ENCODE measurements around the gene STARD9.
A peak's percentile ranks its signal among the peaks of the same experiment; 100 is the strongest.
"Not testable (repeated sequence)": the region's sequence is repeated elsewhere in the genome, so short reads cannot be mapped to it uniquely, and the experiment has no call there.

Gene STARD9

DNA sequence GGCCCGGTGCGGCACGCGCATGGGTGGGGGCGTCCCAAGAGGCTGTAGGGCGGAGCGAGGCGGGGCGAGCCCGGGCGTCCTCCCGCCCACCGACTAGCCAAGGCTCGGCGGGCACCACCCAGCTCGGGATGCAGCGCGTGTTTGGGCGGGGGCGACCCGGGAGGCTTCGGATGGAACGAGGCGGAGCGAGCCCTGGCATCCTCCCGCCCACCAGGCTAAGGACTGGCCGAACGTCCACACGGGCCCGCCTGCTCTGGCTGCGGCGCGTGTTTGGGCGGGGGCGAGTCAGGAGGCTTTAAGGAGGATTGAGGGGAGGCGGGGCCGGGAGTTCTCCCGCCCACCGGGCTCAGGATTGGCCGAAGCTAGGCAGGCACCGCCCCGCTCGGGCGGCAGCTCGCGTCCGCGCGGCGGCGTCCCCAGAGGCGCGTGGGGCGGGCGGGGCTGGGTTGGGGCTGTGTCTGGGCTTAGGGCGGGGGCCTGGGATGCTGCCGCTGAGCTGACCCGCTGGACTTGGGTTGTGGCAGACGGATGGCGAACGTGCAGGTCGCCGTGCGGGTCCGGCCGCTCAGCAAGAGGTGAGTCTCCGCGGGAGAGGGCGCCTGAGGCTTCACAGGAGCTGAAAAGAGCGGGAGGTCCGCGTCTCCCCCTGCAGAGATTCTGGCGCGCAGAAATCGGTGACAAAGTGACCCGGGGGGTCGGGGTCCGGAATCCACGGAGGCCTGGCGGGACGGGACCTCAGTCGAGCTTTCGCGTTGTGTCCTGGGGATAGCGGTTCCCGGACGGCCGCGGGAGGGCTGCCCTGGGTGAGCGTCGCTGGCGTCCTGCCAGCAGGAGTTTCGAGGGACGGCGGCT, at the start of gene STARD9:
Gene STARD9, plus strand, starts transcription at position 419 of the 852 bp plus-strand sequence. Its CDS starts 110 bp downstream, at position 529.
- DNase-seq: peak; percentile 93 to 94

DNA sequence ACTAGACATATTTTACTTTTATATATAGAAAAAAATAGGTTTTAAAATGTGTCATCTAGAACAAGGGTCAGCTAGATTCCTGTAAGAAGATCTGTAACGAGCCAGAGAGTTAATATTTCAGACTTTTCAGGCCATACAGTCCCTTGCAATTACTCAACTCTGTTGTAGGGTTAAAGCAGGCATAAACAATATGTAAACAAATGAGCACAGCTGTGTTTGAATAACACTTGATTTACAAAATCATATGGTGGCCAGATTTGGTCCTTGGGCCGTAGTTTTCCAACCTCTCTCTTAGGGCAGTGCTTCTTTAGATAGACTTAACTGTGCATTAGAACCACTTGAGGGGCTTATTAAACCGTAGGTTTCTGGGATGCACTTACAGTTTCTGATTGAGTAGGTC, 46.4 kb upstream of the STARD9 start:
- no peak for DNase-seq

DNA sequence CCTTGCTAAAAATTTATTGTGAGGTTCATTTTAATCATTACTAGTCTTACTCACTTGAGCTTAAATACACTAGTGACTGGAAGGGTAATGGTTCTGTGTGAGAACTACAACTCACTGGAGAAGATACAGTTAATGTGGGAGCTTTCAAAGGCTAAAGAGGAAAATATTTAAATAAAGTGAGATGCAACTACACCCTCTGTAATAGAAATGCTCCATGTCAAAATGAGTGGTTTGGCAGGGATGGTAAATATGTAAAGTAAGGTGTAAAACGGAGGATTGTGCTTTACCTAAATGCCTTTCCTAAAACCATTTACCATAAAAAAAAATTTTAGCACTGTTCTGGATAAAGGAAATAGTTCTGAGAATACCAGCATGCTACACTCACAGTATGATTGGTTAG, 42.2 kb upstream of the STARD9 start:
- no peak for DNase-seq

DNA sequence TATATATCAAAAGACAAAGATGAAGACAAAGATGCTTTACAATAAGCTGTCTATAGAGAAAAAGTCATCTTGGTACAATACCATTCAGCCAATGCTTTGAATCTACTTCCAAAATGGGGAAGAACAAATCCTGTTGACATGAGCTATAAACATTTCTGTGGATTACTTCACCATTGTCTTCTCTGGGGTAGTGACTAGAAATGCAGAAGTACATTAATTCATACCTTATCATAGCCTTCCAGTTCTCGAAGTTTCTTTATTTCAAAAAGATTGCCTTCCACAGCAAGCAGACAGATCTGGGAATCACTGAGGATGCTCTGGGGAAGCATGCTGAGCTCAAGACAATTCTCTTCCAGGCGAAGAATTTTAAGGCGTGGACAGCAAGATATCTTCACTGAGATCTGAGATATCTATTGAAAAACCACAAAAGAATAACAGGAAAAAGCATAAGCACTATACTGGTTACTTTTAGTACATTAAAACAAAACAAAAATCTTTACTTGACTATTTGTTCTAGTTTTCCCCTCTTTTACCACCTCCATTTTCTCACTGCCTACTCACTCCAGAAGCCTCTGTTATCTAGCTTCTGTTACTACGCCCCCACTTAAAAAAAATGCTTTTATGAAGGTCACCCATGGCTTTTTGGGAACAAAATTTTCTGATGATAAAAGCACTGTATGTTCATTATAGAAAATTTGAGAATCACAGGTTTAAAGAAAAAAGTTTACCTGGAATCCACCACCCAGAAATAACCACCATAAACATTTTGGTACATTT, 30.4 kb upstream of the STARD9 start:
- DNase-seq: no peak

DNA sequence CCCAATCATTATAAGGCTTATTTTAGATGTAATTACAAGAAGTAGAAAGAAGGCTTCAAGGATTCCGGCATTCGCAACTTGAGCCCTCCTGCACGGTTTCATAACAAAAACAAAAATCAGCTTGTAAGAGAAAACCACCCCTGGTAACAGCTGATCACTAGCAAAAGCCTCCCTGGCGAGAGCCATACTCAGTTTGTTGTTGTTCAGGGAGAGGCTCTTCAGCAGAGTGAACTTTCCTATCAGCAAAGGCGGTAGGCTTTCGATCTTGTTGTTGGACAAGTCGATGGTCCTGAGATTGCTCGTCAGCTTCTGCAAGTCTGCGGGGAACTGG, 27.5 kb upstream of the STARD9 start:
- no peak for DNase-seq

DNA sequence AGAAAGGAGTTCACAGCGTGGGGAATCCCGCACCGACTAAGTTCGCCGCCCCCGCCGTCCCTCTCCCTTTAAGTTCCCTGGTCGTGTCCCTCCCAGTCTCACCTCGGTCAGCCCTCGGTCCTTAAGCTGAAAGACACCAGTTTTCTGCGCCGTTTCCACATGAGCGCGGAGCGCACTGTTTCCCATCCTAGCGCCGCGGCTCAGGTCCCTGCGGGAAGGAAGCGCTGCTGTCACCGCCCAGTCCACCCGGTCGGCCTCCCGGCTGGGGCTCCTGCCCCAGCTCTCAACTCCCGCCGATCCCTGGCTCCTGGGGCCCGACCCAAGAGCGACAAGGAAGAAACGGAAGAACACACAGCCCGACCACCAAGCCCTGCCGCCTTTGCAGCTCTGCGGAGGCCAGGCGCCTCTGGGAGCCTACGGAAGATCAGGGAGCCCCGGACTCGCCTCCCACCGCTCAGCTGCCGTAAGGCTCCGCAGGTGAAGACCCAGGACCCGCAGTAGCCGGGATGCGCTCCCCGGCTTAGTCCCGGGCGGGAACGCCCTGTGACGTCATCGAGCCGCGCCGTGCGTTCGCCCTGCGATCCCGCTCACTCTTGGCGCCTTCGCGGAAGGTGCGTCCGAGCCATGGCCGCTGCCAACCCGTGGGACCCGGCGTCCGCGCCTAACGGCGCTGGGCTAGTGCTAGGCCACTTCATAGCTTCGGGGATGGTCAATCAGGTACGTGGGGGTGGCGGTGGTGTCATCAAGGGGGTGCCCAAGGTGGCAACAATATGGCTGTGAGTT, 27.0 kb upstream of the STARD9 start, which contains the start of the genes HAUS2 and LRRC57:
Gene HAUS2, plus strand, starts transcription at position 590 of the 783 bp plus-strand sequence. Its CDS starts 35 bp downstream, at position 625.
Gene LRRC57, minus strand, starts transcription at position 545 of the 783 bp plus-strand sequence. Its CDS starts 359 bp downstream, at position 186.
- DNase-seq: peak; percentile 83 to 86

DNA sequence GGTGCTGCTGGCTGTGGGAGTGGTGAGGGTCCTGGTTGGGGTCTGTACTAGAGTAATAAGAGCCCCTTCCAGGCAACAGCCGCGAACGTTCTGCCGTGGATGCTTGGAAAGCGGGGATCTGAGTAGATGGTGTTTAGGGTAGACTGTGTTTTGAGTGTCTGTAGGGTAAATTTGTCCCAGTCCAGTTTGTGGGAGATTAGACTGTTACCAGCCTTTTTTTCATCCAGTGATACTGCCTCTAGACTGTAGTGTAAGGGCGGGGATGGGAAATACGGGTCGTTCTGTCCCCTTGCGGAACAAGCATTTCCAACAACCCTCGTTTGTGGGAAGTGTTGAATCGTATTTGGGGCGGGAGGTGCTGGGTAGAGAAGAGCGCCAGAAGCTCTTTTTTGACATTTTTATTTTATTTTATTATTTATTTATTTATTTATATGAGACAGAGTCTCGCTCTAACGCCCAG, 26.3 kb upstream of the STARD9 start:
- DNase-seq: no peak

DNA sequence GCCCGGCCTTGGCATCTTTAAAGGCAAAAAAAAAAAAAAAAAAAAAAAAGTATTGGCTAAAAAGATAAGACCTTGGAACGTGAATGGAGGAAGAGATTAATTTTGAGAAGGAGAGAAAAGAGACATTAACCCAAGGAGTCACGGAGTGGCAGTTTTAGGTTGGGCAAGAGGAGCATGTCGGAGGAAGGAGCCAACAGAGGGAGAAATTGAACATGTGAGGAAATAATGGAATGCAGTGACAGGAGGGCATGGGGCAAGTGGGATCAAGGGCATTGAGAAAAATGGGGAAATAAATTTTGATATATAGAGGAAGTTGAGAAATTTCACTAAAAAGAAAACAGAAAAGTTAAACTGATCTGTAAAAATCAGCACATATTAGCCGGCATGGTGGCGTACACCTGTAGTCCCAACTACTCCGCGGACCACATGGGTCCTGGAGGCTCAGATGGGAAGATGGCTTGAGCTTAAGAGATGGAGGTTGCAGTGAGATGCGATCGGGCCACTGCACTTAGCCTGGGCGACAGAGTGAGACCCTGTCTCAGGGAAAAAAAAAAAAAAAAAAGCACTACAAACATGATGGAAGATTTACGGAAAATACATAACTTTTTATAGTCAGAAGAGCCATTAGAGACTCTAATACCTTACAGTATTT, 25.5 kb upstream of the STARD9 start:
- no peak for DNase-seq

DNA sequence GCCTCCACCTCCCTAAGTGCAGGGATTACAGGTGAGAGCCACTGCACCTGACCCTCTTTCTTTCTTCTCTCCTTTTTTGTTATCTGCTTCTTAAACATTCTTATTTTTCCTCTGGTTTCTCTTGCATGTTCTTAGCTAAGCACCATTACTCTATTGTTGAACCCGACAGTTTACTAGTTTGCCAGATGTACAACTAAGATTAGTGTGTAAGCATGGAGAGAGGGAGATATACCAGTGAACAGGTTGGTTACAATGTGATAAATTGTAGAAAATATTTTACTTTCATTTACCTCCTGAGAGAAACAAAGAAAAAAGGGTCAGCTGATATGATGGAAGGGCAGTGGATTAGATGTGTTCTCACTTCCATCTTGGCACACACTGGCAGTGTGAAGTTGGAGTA, 21.9 kb upstream of the STARD9 start:
- DNase-seq: no peak

DNA sequence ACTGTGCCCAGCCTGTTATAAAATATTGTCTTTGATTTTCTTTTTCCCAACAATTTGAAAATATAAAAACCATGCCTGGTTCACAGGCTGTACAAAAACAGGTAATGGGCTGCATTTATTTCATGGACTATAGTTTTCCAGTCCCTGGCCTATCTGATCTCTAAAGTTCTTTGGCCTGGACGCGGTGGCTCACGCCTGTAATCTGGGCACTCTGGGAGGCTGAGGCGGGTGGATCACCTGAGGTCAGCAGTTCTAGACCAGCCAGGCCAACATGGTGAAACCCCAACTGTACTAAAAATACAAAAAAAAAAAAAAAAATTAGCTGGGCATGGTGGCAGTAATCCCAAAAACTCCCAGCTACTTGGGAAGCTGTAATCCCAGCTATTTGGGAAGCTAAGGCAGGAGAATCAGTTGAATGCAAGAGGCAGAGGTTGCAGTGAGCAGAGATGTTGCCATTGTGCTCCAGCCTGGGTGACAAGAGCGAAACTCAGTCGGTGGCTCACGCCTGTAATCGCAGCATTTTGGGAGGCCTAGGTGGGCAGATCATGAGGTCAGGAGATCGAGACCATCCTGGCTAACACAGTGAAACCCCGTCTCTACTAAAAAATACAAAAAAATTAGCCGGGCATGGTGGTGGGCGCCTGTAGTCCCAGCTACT, 18.7 kb upstream of the STARD9 start:
- DNase-seq: not testable (repeated sequence)

DNA sequence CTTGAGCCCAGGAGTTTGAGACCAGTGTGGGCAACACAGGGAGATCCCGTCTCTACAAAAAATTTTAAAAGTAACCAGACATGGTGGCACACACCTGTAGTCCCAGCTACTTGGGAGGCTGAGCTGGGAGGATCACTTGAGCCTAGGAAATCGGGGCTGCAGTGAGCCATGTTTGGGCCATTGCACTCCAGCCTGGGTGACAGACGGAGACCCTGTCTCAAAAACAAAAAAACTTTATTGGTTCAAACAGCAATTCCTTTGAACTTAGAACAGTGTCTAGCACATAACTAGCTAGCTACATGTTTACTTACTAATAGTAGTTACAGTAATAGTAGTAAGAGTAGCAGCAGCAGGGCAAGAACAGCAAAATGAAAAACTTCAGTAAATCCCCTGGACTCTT, 16.7 kb upstream of the STARD9 start:
- no peak for DNase-seq

DNA sequence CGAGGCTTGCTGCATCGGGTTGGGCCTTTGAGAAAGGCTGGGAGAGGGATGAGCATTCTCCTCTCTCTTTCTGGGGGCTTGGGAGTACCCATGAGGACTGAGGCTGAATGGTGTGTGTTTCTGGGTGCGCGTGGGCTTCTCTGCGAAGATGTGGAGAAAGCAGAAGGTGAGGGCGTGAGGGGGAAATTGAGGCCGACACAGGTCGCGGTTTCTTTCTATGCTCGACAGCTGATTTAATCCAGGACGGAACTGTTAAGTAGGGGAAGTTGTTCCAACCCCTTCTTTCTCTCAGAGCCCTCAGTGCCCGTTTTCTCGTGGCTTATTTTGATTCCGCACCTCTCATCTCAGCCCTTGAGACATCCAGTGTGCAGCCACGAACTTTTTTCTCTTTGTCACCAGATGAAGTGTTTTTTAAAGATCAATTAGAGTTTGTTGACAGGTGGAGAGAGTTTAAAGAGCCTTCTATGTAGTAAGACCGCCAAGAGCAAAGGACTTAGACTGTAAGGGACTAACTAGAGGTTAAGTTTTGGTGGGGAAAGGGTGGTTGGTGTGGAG, 711 bp downstream of the STARD9 start:
- DNase-seq: no peak

DNA sequence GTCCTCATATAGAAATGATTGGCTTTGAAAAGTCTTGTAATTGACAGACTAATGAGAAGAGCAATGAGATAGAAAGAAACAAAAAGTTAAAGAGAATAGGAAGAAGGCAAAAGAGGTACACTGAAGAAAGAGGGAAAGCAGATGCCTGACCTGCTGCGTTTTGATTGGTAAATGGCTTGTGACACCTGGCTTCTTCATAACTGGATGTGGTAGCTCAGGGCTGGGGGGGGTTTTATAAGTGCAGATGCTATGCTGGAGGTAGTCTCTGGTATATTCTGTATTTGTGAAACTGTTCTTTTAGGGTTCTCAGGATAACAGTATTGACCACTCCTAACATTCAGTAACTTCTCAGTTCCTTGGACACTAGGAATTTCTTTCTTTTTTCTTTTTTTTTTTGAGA, 1.4 kb downstream of the STARD9 start:
- no peak for DNase-seq

DNA sequence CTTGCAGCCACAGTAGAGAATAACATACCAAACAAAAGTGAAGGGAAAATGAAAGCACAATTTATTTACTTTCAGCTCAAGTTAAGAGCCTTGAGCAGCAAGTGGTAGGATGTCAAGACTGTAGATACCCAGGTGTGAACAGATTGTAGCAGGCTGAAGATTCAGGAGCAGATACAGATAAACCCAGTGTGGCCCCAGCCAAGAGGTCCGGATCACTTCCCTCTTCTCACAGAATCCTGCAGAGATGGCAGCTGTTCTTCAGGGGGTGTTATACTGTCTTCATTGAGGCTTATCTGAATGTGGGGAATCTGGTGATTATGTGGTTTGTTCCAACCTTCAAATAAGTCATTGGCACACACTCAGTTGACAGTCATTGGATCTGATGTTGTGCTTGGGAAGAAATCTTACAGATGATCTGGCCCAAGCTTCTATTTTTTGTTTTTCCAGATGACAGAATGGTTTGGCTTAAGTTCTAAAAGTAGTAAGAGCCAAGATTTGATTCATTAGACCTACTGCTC, 2.2 kb downstream of the STARD9 start:
- DNase-seq: no peak

DNA sequence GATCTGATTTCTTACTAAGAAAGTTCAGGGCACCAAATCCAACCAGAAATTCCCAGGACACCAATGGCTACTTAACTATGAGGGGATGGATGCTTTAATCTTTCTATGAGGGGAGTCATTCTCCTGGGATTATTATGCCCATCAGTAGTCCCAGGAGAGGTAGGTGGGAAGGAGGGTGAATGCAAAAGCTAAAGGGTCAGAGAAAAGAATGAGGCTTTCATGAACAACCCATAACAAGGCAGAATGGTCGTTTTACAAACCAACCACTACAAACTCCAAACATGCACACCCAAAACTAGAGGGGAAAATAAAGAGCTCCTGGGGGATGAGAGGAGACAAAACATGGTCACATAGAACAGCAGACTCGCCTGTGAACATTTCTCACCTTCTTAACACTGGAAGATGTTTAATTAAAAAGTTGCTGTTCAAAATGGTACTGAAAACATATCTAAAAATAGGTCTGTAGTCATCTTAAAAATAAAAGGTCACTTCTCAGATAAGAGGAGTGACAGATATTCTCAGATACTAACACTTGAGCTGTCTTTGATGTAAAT, 3.7 kb downstream of the STARD9 start:
- DNase-seq: no peak

DNA sequence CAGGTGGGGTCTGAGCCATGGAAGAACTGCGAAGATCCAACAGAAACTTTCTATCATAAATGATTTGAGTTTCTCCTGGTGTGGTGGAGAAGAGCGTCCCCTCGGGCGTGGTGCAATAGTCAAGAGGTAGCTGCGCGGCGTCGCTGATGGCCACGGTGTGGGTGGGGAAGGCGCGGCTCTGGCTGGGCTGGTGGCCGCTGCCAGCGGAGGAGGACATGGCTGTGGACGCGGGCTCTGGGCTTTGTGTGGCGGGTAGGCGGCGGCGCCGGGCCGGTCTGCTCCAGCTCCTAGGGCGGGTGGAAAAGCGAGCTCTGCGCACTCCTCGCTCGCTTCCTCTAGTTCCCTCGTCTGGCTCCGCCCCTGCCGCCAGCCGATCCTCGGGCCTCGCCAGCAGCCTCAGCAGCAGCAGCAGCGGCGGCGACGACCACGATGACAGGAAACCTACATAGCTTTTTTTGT, 5.9 kb downstream of the STARD9 start:
- peak; percentile 69 to 73 for DNase-seq

DNA sequence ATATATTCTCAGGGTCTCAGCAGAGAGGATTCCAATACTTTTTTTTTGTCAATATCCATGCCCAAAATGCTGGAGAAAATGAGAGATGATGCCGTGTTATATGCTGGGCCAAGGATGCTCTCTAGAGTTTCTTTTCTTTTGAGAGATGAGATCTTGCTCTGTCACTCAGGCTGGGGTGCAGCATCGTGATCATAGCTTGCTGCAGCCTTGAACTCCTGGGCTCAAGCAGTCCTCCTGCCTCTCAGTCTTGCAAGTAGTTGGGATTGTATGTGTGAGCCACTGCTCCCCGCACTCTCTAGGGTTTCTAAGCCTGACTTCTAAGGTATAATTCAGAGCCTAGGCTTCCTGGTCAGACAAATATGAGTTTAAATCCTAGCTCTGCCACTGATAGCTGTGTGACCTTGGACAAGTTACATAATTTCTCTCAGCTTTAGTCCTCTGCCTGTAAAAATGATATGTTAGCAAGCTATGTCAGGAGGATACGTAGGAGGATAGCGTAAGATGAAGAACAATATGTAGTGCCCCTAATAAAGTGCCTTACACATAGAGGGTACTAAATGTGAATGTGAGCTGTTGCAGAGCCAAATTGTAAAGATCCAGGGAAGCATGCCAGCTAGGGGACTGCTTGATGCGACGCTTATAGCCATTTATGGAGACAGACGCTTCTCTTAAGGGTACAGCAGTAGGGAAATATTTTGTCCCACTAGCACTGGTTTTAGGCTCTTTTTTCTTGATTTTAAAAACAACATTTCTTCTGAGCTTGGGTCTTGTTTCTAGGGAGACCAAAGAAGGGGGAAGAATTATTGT, 7.4 kb downstream of the STARD9 start:
- DNase-seq: no peak

DNA sequence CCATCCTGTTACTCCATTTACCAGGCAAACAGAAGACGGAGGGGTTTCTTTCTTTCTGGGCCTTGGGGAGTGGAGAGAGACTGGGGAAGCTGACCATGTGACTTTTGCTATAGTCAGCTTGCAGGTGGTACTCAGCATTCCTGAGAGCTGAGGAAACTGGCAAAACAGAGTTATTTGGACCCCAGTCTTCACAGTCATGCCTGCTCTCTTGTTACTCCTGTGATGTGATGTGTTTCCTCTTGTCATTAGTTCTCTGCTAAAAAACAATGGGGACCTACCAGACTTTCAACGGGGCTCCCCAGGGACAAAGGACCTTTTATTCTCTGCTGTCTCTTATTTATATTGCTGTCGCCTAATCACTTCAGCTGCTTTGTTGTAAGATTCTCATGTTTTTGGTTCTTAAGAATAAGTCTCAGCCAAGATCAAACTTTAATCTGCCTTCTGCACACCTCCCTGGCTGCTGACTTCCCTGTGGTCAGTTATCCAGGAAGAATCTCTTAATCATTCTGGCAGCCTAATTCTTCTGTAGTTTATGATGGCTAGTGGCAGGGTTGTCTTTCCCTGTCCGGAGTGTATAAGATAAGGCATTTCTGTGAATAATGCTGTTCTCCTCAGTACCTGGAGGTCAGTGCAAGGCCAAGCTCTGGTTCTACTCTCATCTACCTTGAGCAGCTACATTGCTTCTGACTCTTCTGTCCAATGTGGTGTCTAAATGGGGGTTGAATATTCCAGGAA, 8.8 kb downstream of the STARD9 start:
- DNase-seq: no peak

DNA sequence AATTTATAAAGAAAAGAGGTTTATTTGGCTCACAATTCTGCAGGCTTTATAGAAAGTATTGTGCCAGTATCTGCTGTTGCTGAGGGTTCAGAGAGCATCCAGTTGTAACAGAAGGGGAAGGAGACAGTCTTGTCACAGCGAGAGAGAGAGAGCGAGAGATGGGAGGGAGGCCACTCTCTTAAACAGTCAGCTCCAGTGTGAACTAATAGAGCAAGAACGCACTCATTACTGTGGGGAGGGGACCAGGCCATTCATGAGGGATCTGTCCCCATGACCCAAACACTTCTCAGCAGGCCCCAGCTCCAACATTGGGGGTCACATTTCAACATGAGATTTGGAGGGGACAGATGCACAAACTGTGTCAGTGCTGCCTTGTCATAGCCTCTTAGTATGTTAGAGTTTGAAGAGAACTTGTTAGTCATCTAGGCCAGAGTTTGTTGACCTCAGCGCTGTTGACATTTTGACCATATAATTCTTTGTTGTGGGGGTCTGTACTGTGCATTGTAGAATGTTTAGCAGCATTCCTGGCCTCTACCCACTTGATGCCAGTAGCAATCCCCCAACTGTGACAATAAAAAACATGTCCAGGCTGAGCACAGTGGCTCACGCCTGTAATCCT, 15.3 kb downstream of the STARD9 start:
- DNase-seq: no peak

Measured in activated CD4-positive, alpha-beta T cell treated with anti-CD3 and anti-CD28 coated beads for 4 hours (primary cell).